Retinal pigment epithelial cell (primary cell): ENCODE measurements around the gene TRAPPC4.
"Not testable (repeated sequence)": the region's sequence is repeated elsewhere in the genome, so short reads cannot be mapped to it uniquely, and the experiment has no call there.

Experiments
- DNase-seq: peaks from one replicate; pipeline ENCODE4 v3.0.0-alpha.2; 2010; ENCODE audit warnings: low read depth
- H3K4me3 ChIP-seq: 2 replicates; pipeline ENCODE4 v1.5.1; 2011; ENCODE audit warnings: mild to moderate bottlenecking, low read length, control low read depth, moderate library complexity
- TF ChIP-seq, protein P1 (sequence below): conservative IDR thresholded peaks from 2 replicates; pipeline ENCODE4 v1.5.1; 2011; ENCODE audit warnings: low read depth, low read length, control low read depth, inconsistent platforms

Gene TRAPPC4

DNA sequence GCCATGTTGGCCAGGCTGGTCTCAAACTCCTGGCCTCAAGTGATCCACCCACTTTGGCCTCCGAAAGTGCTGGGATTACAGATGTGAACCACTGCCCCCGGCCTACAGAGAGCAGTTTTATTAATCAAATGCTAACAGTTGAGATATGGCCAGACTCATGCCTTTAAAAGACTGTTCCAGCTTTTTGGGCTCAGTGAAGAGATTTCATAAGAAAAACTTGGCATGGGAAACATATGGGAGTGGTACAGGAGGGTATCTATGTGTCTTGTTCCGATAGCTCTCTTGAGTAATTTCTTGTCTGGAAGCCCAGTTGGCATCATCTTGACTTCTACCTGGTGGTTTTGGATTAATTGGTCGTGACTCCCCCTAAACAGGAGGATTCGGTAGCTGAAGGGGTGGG is 20.3 kb downstream of the TRAPPC4 start:
- H3K4me3 ChIP-seq, result no peak overlapping the region
- no peak for DNase-seq
- TF ChIP-seq, protein P1, sequence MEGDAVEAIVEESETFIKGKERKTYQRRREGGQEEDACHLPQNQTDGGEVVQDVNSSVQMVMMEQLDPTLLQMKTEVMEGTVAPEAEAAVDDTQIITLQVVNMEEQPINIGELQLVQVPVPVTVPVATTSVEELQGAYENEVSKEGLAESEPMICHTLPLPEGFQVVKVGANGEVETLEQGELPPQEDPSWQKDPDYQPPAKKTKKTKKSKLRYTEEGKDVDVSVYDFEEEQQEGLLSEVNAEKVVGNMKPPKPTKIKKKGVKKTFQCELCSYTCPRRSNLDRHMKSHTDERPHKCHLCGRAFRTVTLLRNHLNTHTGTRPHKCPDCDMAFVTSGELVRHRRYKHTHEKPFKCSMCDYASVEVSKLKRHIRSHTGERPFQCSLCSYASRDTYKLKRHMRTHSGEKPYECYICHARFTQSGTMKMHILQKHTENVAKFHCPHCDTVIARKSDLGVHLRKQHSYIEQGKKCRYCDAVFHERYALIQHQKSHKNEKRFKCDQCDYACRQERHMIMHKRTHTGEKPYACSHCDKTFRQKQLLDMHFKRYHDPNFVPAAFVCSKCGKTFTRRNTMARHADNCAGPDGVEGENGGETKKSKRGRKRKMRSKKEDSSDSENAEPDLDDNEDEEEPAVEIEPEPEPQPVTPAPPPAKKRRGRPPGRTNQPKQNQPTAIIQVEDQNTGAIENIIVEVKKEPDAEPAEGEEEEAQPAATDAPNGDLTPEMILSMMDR, result no peak

DNA sequence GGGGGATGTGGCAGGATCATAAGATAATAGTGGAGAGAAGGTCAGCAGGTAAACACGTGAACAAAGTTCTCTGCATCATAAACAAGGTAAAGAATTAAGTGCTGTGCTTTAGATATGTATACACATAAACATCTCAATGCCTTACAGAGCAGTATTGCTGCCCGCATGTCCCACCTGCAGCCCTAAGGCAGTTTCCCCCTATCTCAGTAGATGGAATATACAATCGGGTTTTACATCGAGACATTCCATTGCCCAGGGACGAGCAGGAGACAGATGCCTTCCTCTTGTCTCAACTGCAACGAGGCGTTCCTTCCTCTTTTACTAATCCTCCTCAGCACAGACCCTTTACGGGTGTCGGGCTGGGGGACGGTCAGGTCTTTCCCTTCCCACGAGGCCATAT is 20.9 kb downstream of the TRAPPC4 start:
- not testable (repeated sequence) for H3K4me3 ChIP-seq, DNase-seq

DNA sequence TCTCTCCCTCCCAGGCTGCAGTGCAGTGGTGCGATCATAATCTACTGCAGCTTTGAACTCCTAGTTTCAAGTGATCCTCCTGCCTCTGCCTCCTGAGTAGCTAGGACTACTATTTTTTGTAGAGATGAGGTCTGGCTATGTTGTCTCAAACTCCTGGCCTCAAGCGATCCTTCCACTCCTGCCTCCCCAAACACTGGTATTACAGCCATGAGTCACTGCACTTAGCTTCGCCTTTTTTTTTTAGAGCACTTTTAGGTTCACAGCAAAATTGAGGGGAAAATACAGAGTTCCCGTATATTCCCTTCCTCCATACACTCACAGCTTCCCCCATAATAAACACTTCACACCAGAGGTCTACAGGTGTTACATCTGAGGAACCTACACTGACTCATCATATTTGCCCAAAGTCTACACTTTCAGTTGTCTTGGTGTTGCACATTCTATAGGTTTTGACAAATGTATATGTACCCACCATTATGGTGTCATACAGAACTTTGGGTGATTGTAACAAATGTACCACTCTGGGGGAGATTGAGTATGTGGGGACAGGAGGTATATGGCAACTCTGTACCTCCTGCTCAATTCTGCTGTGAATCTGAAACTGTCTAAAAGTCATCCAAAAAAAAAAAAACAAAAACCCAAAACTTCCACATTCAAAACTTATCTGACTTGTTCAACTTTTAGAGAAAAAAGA is 23.4 kb downstream of the TRAPPC4 start:
- TF ChIP-seq, protein P1, result no peak
- H3K4me3 ChIP-seq, result no peak overlapping the region
- no peak for DNase-seq

DNA sequence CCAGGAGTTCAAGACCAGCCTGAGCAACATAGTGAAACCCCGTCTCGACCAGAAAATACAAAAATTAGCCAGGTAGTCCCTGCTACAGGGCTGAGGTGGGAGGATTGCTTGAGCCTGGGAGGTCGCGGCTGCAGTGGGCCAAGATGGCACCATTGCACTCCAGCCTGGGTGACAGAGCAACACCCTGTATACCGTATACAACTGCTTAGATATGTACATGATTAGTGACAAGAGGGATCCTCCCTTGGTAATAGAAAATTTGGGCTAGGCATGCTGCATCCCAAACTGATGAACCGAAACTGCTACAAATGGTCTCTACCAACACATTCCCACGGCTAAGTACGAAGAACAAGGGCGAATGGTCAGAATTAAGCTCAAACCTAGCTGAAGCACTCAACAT is 24.4 kb downstream of the TRAPPC4 start:
- TF ChIP-seq, protein P1, result no peak
- H3K4me3 ChIP-seq, result no peak overlapping the region

DNA sequence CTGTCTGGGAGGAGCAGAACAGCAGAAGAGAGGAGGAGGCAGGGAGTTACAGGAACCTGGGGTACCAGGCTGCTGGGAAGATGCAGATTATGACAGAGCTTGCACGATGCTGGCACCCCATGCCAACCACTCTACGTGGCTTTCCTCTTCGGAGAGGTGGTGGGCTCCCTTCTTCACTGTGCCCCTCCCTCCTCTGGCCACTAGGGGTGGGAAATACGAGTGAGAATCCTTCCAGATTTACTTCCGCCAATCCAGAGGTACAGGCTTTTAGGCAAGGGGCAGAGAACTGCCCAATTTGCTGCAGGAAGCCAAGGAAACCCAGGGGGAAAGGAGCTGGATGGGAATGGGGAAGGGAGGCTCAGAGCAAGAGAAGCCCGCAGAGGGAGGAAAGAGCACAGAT is 26.1 kb downstream of the TRAPPC4 start:
- TF ChIP-seq, protein P1, result peak; percentile 32
- no peak for DNase-seq
- no peak overlapping the region for H3K4me3 ChIP-seq

More for the DNA sequence above, 24.4 kb downstream of the TRAPPC4 start:
- no peak for DNase-seq

DNA sequence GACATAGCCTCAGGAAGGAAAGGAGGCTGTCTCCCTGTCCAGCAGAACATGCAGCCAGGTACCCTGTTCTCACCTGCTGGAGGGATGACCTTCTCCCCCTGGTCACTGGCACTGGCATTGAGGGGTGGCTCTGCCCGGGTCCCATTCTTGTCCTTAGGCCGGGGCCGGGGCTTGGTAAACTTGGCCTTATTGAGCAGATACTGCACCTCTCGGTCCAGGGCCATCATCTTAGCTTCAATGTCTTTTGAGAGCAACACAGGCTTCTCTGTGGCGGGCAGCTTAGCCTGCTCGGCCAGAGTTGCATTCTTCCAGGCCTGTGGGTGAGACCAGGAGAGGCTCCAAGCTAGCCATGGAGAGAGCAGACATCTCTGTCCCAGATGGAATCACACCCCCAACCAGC is 27.9 kb downstream of the TRAPPC4 start:
- H3K4me3 ChIP-seq, result no peak overlapping the region
- TF ChIP-seq, protein P1, result no peak
- DNase-seq, result no peak

DNA sequence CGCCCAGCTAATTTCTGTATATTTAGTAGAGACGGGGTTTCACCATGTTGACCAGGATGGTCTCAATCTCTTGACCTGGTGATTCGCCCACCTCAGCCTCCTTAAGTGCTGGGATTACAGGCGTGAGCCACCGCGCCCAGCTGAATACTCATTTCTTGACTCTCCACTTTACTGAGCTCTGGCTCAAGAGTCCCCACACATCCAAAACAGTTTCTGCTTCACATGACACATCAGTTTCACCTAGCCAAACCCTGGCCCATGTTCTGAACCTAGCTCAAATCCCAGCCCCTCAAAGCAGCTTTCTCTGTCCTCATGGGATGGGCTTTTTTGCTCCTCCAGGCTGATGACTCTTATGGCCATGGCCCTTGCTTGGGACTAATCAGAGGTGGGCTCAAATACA is 28.6 kb downstream of the TRAPPC4 start:
- no peak overlapping the region for H3K4me3 ChIP-seq
- TF ChIP-seq, protein P1, result no peak
- DNase-seq, result no peak
